SK-N-SH treated with all-trans-retinoic acid at 6 μM for 48 hours (cell line): ENCODE measurements around the gene PDGFC.

ENCODE experiments used
- ATAC-seq: fragments of 200-7000 bp; cut with Tn5 transposase; 3 replicates; pipeline ENCODE4 v1.9.1; 2020; ENCODE audit warnings: mild to moderate bottlenecking, moderate library complexity
- BACH2 ChIP-seq: fragments of 250-450 bp; sonication (Bioruptor Pico); IDR thresholded peaks from 2 replicates; pipeline ENCODE4 v1.9.0; 2021; ENCODE audit warnings: mild to moderate bottlenecking, borderline replicate concordance
- CSDC2 ChIP-seq: fragments of 250-450 bp; sonication (Bioruptor Pico); IDR thresholded peaks from 2 replicates; pipeline ENCODE4 v1.5.0; 2020; ENCODE audit warnings: mild to moderate bottlenecking, moderate library complexity
- ESRRG ChIP-seq: fragments of 250-450 bp; sonication (Bioruptor Pico); IDR thresholded peaks from 2 replicates; pipeline ENCODE4 v1.6.1; 2021; ENCODE audit warnings: mild to moderate bottlenecking
- GLIS3 ChIP-seq: fragments of 250-450 bp; sonication (Bioruptor Pico); IDR thresholded peaks from 2 replicates; pipeline ENCODE4 v1.5.0; 2020; ENCODE audit warnings: mild to moderate bottlenecking, moderate library complexity
- ISL1 ChIP-seq: fragments of 250-450 bp; sonication (Bioruptor Pico); IDR thresholded peaks from 2 replicates; pipeline ENCODE4 v2.1.2; 2022; ENCODE audit warnings: mild to moderate bottlenecking, moderate library complexity
- OSR1 ChIP-seq: fragments of 250-450 bp; sonication (Bioruptor Pico); IDR thresholded peaks from 2 replicates; pipeline ENCODE4 v1.8.0; 2022; ENCODE audit warnings: moderate library complexity, mild to moderate bottlenecking, inconsistent platforms
- POU6F1 ChIP-seq: fragments of 250-450 bp; sonication (Bioruptor Pico); IDR thresholded peaks from 2 replicates; pipeline ENCODE4 v1.8.0; 2021; ENCODE audit warnings: low read depth, mild to moderate bottlenecking, moderate library complexity, borderline replicate concordance
- PPARA ChIP-seq: fragments of 250-450 bp; sonication (Bioruptor Pico); IDR thresholded peaks from 2 replicates; pipeline ENCODE4 v1.5.0; 2020; ENCODE audit warnings: mild to moderate bottlenecking, borderline replicate concordance
- RARB ChIP-seq: fragments of 250-450 bp; sonication (Bioruptor Pico); IDR thresholded peaks from 2 replicates; pipeline ENCODE4 v1.8.0; 2021; ENCODE audit warnings: mild to moderate bottlenecking, moderate library complexity
- SNAI2 ChIP-seq: fragments of 250-450 bp; sonication (Bioruptor Pico); IDR thresholded peaks from 2 replicates; pipeline ENCODE4 v1.5.0; 2020; ENCODE audit warnings: mild to moderate bottlenecking, moderate library complexity
- TOX ChIP-seq: fragments of 250-450 bp; sonication (Bioruptor Pico); IDR thresholded peaks from 2 replicates; pipeline ENCODE4 v1.8.0; 2021; ENCODE audit warnings: mild to moderate bottlenecking, moderate library complexity, borderline replicate concordance
- TSHZ2 ChIP-seq: fragments of 250-450 bp; sonication (Bioruptor Pico); IDR thresholded peaks from 2 replicates; pipeline ENCODE4 v1.5.0; 2020; ENCODE audit warnings: mild to moderate bottlenecking, moderate library complexity
- ZC3H10 ChIP-seq: fragments of 250-450 bp; sonication (Bioruptor Pico); IDR thresholded peaks from 2 replicates; pipeline ENCODE4 v1.5.1; 2021; ENCODE audit warnings: mild to moderate bottlenecking, moderate library complexity
- ZFP3 ChIP-seq: fragments of 250-450 bp; sonication (Bioruptor Pico); IDR thresholded peaks from 2 replicates; pipeline ENCODE4 v1.5.0; 2020; ENCODE audit warnings: mild to moderate bottlenecking, moderate library complexity
- ZFP30 ChIP-seq: fragments of 450-650 bp; formaldehyde crosslinking; IDR thresholded peaks from 2 replicates; pipeline ENCODE4 v1.5.0; 2022; ENCODE audit warnings: mild to moderate bottlenecking, moderate library complexity
- ZNF565 ChIP-seq: fragments of 450-650 bp; formaldehyde crosslinking; conservative IDR thresholded peaks from 2 replicates; pipeline ENCODE4 v1.5.0; 2020; ENCODE audit warnings: low read depth, mild to moderate bottlenecking, moderate library complexity
- ZNF70 ChIP-seq: fragments of 450-650 bp; formaldehyde crosslinking; IDR thresholded peaks from 2 replicates; pipeline ENCODE4 v1.5.0; 2020; ENCODE audit warnings: mild to moderate bottlenecking, moderate library complexity
- ZNF8 ChIP-seq: fragments of 450-650 bp; formaldehyde crosslinking; IDR thresholded peaks from 2 replicates; pipeline ENCODE4 v1.5.0; 2020; ENCODE audit warnings: mild to moderate bottlenecking, moderate library complexity
- TF ChIP-seq, protein P1 (sequence below): fragments of 250-450 bp; sonication (Bioruptor Pico); IDR thresholded peaks from 2 replicates; pipeline ENCODE4 v1.5.1; 2020; ENCODE audit warnings: low read depth, mild to moderate bottlenecking, moderate library complexity
- TF ChIP-seq, protein P2 (sequence below): fragments of 250-450 bp; sonication (Bioruptor Pico); IDR thresholded peaks from 2 replicates; pipeline ENCODE4 v1.5.1; 2021; ENCODE audit warnings: mild to moderate bottlenecking, moderate library complexity
- TF ChIP-seq, protein P3 (sequence below): fragments of 250-450 bp; sonication (Bioruptor Pico); IDR thresholded peaks from 2 replicates; pipeline ENCODE4 v1.8.0; 2020; ENCODE audit warnings: mild to moderate bottlenecking, moderate library complexity, borderline replicate concordance

PDGFC gene

DNA sequence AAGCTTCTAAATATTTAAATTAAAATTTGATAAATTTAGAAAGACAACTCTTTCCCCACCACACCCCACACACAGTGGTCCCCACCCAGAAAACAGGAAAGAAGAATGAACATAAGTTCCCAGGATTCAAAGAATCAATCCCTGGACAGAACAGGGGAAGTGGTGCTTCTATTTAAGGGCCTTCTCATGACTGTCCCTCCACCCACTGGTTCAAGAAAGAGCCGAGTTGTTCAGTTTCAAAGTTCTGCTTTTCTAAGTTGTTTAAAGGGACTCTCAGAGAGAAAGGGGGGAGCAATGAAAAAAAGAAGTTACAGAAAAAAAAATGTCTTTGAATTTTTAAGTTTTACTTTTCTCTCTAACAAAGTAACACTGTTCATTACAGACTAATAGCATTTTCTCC lies 195.8 kb downstream of the PDGFC start:
- TF ChIP-seq CSDC2 (no peak), ZFP30 (no peak), ESRRG (no peak), ZFP3 (CRISPR knock-in tag) (no peak), ZNF8 (CRISPR knock-in tag) (no peak), RARB (CRISPR knock-in tag) (no peak), GLIS3 (CRISPR knock-in tag) (no peak), PPARA (CRISPR knock-in tag) (no peak), BACH2 (CRISPR knock-in tag) (no peak), OSR1 (no peak), ISL1 (CRISPR knock-in tag) (no peak), ZNF70 (CRISPR knock-in tag) (no peak), TSHZ2 (CRISPR knock-in tag) (no peak), TOX (CRISPR knock-in tag) (no peak)
- TF ChIP-seq, protein P1, sequence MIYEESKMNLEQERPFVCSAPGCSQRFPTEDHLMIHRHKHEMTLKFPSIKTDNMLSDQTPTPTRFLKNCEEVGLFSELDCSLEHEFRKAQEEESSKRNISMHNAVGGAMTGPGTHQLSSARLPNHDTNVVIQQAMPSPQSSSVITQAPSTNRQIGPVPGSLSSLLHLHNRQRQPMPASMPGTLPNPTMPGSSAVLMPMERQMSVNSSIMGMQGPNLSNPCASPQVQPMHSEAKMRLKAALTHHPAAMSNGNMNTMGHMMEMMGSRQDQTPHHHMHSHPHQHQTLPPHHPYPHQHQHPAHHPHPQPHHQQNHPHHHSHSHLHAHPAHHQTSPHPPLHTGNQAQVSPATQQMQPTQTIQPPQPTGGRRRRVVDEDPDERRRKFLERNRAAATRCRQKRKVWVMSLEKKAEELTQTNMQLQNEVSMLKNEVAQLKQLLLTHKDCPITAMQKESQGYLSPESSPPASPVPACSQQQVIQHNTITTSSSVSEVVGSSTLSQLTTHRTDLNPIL (CRISPR knock-in tag), result no peak
- TF ChIP-seq, all 23 proteins: peak for 0
- ATAC-seq, result no peak

DNA sequence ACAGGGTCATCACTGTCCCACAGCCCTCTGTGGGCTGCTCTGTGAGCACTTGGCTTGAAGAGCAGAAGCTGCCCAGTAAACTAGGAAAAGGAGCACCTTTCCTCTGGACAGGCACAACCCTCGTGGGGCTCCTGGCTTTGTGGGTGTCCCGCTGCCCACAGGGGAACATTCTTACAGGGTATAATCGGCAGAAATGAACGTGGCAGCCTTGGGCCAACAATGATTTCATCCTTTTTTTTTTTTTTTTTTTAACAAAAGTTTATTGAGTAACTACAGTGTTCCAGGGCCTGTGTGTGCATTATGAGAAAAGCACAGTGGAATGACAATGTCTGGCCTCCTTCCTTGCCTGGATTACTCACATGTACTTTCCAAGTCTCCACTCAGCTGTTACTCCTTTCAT lies 197.2 kb downstream of the PDGFC start:
- peak; percentile 46 for ATAC-seq
- TF ChIP-seq, protein P1 (CRISPR knock-in tag), result no peak
- TF ChIP-seq TSHZ2 (CRISPR knock-in tag) (no peak), ZNF8 (CRISPR knock-in tag) (no peak), OSR1 (no peak), ZNF565 (CRISPR knock-in tag) (no peak), SNAI2 (CRISPR knock-in tag) (no peak), POU6F1 (no peak), CSDC2 (no peak), RARB (CRISPR knock-in tag) (no peak), ZC3H10 (CRISPR knock-in tag) (no peak), PPARA (CRISPR knock-in tag) (no peak), ZFP30 (no peak)
- TF ChIP-seq, protein P2, sequence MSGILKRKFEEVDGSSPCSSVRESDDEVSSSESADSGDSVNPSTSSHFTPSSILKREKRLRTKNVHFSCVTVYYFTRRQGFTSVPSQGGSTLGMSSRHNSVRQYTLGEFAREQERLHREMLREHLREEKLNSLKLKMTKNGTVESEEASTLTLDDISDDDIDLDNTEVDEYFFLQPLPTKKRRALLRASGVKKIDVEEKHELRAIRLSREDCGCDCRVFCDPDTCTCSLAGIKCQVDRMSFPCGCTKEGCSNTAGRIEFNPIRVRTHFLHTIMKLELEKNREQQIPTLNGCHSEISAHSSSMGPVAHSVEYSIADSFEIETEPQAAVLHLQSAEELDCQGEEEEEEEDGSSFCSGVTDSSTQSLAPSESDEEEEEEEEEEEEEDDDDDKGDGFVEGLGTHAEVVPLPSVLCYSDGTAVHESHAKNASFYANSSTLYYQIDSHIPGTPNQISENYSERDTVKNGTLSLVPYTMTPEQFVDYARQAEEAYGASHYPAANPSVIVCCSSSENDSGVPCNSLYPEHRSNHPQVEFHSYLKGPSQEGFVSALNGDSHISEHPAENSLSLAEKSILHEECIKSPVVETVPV, result no peak
- TF ChIP-seq, protein P3, sequence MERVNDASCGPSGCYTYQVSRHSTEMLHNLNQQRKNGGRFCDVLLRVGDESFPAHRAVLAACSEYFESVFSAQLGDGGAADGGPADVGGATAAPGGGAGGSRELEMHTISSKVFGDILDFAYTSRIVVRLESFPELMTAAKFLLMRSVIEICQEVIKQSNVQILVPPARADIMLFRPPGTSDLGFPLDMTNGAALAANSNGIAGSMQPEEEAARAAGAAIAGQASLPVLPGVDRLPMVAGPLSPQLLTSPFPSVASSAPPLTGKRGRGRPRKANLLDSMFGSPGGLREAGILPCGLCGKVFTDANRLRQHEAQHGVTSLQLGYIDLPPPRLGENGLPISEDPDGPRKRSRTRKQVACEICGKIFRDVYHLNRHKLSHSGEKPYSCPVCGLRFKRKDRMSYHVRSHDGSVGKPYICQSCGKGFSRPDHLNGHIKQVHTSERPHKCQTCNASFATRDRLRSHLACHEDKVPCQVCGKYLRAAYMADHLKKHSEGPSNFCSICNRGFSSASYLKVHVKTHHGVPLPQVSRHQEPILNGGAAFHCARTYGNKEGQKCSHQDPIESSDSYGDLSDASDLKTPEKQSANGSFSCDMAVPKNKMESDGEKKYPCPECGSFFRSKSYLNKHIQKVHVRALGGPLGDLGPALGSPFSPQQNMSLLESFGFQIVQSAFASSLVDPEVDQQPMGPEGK, result no peak
